GM21423 (cell line): Measurements from ENCODE around the gene TENM4.

ENCODE experiments used
- ATAC-seq: cut with Tn5 transposase; IDR thresholded peaks from one replicate; pipeline ENCODE4 v1.9.1; 2021; ENCODE audit warnings: mild to moderate bottlenecking, moderate library complexity; ENCODE audit not compliant: unreplicated experiment

The TENM4 gene

DNA sequence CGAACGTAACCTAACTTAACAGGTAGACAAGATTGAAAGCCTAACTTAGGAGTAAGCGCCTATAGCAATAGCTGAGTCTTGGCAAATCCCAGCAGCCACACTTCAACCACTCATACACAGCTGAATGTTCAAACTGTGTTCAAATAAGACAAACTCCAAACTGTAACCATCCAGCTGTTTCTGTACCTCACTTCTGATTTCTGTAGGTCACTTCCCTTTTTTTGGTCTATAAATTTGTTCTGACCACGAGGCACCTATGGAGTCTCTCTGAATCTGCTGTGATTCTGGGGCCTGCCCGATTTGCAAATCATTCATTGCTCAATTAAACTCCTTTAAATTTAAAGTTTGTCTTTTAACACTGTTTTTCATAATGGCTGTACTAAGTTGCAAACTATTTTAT, 8.2 kb upstream of the TENM4 start:
- no peak for ATAC-seq

DNA sequence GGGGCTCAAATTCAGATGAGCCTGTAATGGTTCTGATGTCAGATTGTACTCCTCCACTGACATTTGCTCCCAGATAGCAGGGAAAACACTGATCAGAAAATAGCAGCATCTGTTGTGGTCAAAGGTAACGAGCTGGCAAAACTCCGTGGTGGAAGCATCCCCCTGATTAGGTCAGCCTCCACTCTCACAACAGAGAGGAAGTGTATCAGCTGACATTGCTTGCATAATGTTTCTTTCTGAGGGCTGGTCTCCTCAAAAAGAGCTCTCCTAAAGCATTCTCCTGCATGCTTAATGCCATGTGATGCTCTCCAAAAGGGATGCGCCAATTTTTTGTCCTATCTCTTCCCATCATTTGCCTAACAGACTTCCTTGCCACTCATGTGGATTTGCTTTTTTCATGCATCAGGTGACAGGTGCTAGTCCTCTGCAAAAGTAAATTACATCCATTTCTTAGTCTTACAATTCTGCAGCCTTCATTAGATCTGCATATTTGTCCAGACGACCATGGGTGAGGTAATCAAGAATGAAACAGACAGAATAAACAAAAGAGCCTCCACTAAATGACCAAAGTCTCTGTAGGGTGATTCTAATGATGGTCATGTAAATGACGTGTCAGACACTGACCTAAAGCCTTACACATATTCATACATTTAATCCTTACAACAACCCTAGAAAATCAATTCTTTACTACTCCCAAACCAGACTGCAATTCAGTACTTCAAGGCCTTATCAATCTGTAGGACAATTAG, 6.4 kb upstream of the TENM4 start:
- ATAC-seq, result no peak

DNA sequence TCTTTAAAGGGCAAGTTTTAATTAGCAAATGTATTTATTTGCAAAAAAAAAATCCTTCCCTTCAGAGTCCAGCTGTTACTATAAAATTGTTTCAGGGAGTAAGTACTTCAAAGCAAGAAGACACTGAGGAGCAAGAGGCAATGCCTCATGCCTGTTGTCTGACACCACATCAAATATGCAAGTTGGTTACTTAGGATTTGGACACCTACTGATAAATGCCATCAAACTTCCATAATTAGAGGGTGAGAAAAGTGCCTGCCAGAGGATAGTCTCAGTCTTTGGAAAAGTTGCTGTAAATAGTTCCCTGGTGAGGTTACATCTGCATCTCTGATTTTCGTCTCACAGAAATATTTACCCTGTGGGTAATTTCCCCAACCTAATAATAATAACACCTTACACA, 4.1 kb upstream of the TENM4 start:
- ATAC-seq, result no peak

DNA sequence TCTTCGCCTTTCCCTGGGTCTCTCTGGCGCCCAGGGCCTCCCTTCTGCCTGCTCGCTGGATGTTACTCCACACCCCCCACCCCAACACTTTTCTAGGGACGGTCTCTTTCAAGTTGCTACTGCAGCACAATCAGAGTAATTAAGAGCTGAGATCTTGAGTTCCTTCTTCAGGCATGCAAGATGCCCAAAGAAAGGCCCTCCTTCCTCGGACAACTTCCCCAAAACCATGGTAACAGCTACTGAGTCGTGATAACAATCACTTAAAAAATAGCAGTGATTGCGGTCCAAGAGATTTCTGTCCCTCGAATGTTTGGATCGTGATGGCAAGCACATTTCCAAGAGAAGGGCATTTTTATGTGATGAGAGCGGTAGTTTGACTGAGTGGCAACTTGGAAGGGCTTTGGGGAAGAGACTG, 638 bp upstream of the TENM4 start:
- no peak for ATAC-seq

DNA sequence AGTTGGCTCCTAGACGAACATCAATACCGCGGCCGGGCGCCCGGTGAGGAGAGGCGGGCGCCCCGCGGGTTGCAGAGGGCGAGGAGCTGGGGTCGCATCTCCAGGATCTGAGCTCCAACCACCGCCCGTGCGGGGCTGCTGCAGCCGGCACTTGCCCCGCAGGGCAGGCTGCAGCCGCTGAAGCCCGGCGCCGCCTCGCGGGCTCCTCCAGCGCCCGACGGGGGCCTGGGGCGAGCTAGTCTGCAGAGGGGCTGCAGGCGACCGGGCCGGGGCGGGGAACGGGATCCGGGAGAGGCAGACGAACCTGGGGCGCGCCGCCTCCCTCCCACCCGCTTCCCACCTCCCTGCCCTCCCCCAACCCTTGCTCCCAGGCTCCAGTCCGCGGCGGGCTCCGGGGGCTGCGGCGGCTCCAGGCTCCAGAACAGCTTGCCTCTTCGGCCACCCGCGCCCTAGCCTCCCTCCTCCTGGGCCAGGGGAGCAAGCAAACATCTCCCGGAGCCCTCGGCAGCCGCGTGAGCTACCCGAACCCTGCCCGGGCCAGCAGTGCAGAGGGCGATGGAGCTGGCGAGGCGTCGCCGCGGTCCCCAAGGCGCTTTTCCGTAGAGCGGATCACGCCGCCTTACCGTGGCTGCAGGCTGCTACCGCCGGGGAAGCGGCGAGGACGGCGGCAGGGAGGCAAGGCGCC, 802 bp downstream of the TENM4 start:
- ATAC-seq, result no peak

DNA sequence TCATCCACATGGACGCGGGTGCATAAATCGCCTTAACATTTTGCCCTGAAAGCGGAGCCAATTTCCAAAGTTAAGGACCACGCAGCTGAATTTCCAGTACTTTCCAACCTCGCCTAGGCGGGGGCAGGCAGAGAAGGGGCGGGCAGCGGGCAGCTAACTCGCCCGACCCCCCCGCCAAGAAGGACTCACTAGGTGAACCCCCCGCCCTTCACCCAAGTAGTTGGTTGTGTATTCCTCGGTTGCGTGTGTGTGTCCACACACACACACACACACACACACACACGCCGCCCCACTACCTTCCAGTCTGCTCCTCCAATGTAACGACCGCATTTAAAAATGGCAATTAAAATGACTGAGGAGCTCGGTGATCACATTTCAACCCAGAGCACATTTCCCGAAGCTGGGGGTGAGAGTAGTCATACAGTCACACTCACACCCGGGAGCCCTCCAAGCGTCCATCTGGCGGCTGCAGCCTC, 1.4 kb downstream of the TENM4 start:
- ATAC-seq, result no peak

DNA sequence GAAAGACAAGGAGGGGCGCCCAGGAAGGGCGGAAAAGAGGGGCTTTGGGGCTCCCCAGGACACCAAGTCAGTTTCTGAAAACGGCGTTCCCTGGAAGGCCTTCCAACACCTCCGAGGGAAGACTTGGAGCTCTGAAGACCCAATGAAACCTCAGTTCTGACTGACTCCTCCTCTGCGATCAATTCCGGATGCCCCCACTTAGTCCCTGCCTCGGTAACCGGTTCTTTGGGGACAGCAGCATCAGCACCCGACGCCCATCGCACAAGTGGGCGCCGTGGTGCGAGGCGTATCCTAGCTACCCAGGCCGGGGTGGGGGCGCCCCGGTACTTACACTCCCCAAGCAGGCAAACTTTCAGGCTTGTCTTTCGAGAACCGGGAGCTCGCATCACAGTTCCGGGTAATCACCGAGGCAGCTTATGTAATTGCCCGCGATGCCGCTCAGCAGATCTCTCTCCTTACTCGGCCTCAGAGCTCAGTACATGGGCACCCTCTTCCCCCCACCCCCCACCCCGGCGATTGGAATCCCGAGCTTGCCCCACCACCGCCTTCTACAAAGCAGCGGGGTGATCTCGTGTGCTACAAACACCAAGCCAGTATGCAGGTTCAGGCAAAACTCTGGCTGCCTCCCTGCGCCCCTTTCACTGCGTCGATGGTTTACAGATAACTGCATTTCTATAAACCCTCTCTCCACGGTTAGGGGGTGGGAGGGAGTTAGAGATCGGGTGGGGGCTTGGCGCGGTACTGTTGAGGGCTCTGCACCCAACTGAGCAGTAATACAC, 2.0 kb downstream of the TENM4 start:
- ATAC-seq, result no peak

DNA sequence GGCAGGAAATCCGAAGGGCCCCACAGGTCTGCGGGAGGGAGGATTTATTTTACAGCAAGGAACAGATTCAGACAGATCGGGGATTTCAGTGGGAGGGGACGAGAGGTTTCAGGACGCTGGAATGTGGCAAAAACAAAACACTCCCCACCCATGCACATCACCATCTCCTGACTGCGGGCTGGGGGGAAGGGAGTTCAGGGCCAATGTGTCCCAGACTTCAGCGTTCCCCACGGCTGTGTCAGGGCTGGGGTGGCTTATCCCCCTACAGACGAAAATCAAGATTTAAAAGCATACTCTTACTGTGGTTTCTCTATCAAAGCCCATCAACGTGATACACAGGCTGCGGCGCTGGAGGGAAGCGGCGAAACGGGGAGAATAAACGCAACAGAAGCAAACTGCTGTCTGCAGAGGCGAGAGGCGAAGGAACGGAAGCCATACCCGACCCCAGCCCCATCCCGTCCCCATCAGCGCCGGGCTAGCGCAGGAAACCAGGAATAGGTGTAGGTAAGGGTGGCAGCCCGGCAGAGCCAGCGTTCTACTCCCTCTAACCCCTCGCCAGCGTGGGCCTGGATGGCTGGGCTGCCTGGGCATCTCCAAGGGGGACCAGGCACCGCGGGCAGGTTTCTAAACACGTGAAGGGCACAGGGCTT, 2.7 kb downstream of the TENM4 start:
- ATAC-seq, result no peak

DNA sequence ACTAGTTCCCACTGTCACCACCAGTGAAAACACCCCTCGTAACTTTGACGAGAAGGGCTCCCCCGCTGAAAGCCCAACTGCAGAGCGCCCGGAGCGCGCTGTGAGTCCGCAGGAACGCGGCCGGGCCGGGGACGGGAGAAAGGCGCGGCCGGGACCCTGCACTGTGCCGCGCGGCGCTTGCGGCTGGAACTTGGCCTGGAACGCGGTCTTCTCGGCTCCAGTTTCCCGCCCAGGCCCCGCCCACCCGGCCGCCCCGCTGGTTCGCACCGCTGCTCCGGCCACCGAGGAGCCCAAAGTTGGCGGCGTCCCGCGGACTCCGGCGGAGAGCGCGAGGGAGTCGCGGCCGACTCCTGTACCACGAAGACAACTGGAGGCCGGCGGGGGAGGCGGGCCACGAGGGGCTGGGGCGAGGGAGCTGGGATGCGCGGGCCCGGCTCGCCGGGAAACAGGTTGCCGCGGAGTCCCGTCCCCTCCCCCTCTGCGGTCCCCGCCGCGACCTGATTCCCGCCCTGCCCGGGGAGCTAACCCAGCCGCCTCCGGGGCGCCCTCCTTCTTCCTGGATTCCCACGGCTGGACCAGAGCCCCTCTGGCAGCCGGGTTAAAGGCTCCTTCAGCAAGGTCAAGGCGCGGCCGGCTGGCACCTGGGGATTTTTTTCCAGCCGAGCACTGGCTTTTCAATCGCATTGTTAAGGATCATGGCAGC, 3.4 kb downstream of the TENM4 start:
- ATAC-seq, result no peak

DNA sequence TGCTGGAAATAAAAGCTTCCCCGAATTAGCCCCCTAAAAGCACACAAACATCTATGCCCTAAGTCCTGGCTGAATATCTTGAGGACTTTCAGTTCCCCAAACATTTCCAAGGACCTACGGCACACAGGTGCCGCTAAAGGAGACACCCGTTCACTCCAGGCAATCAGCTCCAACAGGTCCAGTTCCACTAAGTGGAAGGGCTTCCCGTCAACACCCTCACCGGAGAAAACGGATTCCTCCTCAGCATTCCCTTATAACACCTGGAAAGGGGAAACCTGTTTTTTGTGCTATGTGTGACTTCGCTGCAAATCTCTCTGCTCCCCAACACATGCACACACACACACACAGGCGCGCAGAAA, 3.9 kb downstream of the TENM4 start:
- ATAC-seq, result no peak

DNA sequence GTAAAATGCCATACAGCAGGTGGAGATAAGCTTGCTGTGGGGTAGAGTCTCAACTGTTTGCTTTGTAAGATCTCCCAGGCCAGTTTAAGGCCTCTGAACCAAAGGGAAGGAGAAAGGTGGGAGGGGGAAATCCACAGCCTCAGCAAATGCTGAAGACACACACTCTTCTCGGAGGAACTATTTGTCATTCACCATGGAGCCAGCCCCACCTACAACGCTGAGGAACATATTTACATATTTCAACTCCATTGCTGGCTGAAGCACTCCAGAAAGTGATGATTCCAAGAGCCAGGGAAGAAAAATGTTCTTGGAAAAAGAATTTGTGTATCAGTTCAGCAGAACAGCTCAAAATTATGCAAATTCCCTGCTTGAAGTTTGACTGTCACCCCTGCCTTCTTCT, 6.5 kb downstream of the TENM4 start:
- no peak for ATAC-seq

DNA sequence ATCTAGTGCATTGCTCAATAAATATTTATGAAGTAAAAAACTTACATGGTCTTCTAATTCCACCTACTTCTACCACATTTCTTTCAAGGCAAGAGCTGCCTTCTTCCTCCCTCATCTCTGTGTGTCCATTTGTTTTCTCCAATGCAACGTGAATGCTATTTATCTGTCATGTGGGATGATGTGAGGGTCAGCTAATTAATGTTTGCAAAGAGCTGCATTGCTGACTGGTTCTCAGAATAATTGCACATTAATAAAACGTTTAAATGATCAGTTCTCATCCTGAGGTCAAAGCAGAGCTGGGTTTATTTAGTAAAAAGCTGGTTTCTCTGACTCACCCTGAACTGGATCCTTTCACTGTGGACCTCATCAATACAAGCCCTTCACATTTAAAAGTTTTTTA, 8.7 kb downstream of the TENM4 start:
- no peak for ATAC-seq

DNA sequence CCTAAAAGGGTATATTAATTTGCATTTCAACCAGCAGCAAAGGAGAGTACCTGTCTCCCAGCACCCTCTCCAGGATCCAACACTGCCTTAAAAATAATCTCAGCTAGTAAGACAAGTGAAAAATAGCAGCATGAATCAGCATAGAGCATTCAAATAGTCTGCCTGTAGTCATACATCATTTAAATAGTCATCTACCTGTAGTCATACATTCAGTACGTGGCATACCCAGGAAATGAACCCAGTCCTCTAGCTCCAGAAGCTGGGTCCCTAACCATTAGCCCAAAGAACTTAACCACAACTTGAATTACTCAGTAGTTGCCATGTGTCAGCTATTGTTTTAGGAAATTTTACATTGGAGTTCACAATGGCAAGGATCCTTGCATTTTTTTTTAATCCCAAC, 9.3 kb downstream of the TENM4 start:
- ATAC-seq, result no peak

DNA sequence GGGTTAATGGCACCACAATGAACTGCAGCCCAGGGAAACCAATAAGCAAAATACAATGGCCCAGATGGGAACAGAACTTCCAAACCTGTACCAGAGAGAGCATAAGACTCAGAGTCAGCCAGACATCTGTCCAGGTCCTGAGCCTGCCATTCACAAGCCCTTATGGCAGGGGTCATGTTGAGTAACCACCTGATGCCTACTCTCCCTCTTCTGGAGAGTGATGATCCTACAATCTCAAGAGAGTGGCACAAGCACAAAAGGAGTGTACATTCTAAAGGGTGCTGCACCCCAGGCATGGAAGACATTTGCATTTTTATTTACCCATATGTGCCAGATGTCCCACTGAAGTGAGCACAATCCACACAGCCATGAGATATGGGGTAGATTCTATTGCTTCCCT, 10.6 kb downstream of the TENM4 start:
- ATAC-seq, result no peak

DNA sequence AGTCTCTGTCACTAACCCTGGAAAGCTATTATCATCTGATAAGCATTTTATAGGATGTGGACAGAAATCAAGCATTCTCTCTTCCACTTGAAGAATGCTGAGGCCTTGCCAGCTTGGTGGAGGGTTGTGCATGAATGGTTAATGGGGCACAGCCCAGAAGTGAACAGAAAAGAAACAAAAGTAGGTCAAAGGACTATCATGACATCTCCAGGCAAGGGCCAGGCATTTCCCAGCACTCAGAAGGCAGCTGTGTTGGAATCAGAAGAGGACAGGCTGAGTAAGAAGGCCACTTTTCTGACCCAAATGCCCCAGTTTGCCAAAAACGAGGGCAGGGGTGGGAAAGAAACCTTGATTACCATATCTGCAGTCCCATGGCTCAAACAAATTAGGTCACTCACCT, 12.4 kb downstream of the TENM4 start:
- no peak for ATAC-seq

DNA sequence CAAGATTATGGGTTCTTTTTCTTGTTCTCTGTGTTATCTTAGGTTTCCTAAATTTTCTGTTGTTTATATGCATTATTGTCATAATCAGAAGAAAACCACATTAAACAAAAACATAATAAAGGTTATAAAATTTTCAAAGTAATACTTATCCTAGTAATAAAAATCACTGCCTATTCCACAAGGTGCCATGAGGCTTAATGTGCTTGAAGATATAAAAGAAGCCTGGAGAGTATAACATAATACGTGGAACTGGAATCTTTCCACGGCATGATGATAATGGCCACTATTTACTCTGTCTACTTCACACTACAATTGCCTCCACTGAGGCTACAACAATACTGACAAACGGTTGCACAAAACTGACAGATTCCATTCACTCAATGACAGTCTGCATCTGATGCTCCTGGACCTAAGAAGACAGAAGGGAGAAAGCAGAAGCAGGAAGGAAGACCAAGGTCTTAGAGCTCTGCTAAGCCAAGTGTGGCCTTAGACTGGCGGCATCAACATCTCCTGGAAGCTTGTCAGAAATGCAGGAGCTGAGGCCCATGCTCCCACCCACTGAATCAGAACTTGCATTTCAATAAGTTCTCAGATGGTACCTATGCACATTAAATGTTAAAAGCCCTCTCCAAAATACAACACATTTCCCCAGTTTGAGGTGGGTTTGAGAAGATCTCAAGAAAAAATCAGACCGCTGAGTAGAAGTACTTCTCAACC, 13.1 kb downstream of the TENM4 start:
- no peak for ATAC-seq

DNA sequence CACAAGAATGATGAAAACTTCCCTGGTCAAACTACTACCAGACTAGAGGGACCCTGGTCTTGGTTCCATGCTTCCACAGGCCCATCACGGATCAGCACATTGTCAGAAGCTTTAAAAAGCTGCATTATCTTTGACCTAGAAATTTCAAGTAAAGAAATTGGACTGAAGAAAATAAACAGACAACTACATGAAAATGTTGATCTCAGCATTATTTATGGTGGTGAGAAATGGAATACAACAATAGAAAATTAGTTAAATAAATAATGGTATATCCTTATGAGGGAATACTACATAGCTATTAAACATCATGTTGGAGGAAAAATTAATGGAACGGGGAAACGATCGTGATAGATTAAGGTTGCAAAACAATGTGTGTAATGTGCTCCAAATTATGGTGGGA, 13.7 kb downstream of the TENM4 start:
- no peak for ATAC-seq

DNA sequence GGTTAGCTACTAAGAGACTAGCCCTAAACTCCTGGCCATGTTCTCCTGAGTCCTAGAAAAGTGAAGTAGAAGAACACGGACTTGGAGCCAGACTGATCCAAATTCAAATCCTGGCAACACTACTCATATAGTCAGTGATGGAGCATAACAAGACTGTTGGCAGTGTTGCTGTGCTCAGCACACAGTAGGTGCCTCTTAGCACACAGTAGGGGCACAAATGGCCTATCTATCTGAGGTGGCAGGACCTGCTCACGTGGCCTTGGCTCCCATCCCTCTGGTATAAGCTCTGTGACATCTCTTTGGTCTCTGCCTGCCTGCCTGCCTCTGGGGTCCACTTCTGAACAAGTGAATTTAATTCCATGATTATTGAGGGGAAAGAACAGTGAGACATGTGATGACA, 15.4 kb downstream of the TENM4 start:
- ATAC-seq, result no peak

DNA sequence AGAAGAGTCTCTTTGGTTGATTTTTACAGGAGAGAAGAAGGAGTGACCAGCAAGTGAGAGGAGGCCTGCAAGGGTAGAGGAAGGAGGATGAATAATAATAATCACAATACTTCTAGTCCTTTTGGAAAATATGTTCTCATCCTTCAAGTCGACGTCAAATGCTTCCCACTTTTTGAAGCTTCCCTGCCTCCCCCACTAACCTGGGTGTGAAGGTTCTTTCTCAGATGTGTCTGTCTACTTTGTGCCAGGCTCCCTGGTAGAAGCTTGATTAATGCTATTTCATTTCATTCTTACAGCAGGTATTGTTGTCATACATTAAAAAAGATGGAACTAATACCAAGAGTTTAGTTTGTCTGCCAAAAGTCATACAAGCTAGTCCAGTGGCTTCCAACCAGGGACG, 17.1 kb downstream of the TENM4 start:
- ATAC-seq, result no peak

DNA sequence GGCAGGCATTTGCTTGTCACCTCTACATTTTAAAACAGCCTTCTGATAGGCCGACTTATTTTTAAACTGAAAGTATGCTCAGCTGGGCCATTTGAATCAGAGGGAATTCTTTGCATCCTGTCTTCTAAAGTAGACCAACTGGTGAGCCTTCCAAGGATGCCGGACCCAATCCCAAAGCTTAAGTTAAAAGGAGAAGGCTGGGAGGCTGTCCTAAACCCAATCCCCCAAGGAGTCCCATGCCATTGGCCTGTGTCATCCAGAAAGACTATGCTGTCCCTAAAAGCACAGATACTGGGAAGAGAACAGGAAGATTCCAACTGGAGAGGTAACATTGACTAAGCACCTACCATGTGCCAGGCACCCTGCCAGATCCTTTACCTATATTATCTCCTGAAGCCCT, 18.0 kb downstream of the TENM4 start:
- ATAC-seq, result no peak
